OCI-LY1 (cell line): Measurements from ENCODE around the gene UBE4B.

Experiments
- H2AFZ ChIP-seq: fragments of 200-600 bp; sonication (generic), shearing (Covaris generic); 2 replicates; pipeline ENCODE4 v1.6.0; 2014; ENCODE audit warnings: antibody characterized with exemption, mild to moderate bottlenecking, low read length
- H3F3A ChIP-seq: fragments of 200-600 bp; sonication (generic), shearing (Covaris generic); 2 replicates; pipeline ENCODE4 v1.6.0; 2014; ENCODE audit warnings: mild to moderate bottlenecking, antibody characterized with exemption, low read length, moderate library complexity; ENCODE audit not compliant: insufficient read depth
- H3K27ac ChIP-seq: fragments of 200-600 bp; sonication (generic); 2 replicates; pipeline ENCODE4 v1.5.1; 2014; ENCODE audit warnings: low read length, mixed run types, mild to moderate bottlenecking, low read depth; ENCODE audit not compliant: poor library complexity, severe bottlenecking
- H3K27me3 ChIP-seq: fragments of 200-600 bp; sonication (generic); 2 replicates; pipeline ENCODE4 v1.6.0; 2014; ENCODE audit warnings: antibody characterized with exemption, mild to moderate bottlenecking, low read length, moderate library complexity; ENCODE audit not compliant: insufficient read depth
- H3K36me3 ChIP-seq: fragments of 200-600 bp; sonication (generic); 2 replicates; pipeline ENCODE4 v1.6.1; 2014; ENCODE audit warnings: mild to moderate bottlenecking, antibody characterized with exemption, low read length, moderate library complexity, mixed read lengths; ENCODE audit not compliant: insufficient read depth
- H3K4me1 ChIP-seq: fragments of 200-600 bp; sonication (generic); 2 replicates; pipeline ENCODE4 v1.5.1; 2014; ENCODE audit warnings: mild to moderate bottlenecking, low read length, moderate library complexity; ENCODE audit not compliant: insufficient read depth, severe bottlenecking
- H3K4me2 ChIP-seq: fragments of 200-600 bp; sonication (generic), shearing (Covaris generic); 2 replicates; pipeline ENCODE4 v1.6.1; 2014; ENCODE audit warnings: low read length
- H3K4me3 ChIP-seq: fragments of 200-600 bp; sonication (generic); 2 replicates; pipeline ENCODE4 v1.5.1; 2014; ENCODE audit warnings: low read length, low read depth, mild to moderate bottlenecking, mixed read lengths; ENCODE audit not compliant: poor library complexity, severe bottlenecking
- H3K79me2 ChIP-seq: fragments of 200-600 bp; shearing (Covaris generic); 2 replicates; pipeline ENCODE4 v1.6.1; 2016; ENCODE audit warnings: mixed run types, low read length, mixed read lengths; ENCODE audit not compliant: insufficient read depth
- H3K9ac ChIP-seq: fragments of 200-600 bp; sonication (generic), shearing (Covaris generic); 2 replicates; pipeline ENCODE4 v1.6.1; 2014; ENCODE audit warnings: mild to moderate bottlenecking, low read length, mixed read lengths
- H3K9me2 ChIP-seq: fragments of 200-600 bp; sonication (generic), shearing (Covaris generic); 2 replicates; pipeline ENCODE4 v1.6.1; 2014; ENCODE audit warnings: low read depth, mild to moderate bottlenecking, low read length, mixed read lengths
- H3K9me3 ChIP-seq: fragments of 200-600 bp; shearing (Covaris generic); 2 replicates; pipeline ENCODE4 v1.6.1; 2014; ENCODE audit warnings: low read length, mixed read lengths
- H4K20me1 ChIP-seq: fragments of 200-600 bp; sonication (generic), shearing (Covaris generic); 2 replicates; pipeline ENCODE4 v1.6.0; 2016; ENCODE audit warnings: mild to moderate bottlenecking, low read length; ENCODE audit not compliant: insufficient read depth
- EZH2 ChIP-seq: fragments of 200-600 bp; sonication (generic), shearing (Covaris generic); IDR thresholded peaks from 2 replicates; pipeline ENCODE4 v1.8.0; 2017; ENCODE audit warnings: borderline replicate concordance, mixed run types, mild to moderate bottlenecking, antibody characterized with exemption, low read length, moderate library complexity, mixed read lengths
- TF ChIP-seq, protein P1 (sequence below): fragments of 200-600 bp; sonication (generic), shearing (Covaris generic); IDR thresholded peaks from 2 replicates; pipeline ENCODE4 v1.5.1; 2017; ENCODE audit warnings: mild to moderate bottlenecking, antibody characterized with exemption, low read length, moderate library complexity, mixed read lengths

The UBE4B gene

GRCh38 chr1:10161541-10162290 is 129.0 kb downstream of the UBE4B start:
- Histone ChIP-seq H3K36me3 (peaks cover 35% of the 10 kb centered on the region; the same call in 1 of the 2 replicates), H3K27me3 (no peaks in the 10 kb centered on the region)

GRCh38 chr1:10168912-10169514 is 136.3 kb downstream of the UBE4B start:
- H3K4me2 ChIP-seq = no peak overlapping the region
- H3K27ac ChIP-seq = no peak overlapping the region
- H3K9ac ChIP-seq = no peak overlapping the region
- no peaks in the 10 kb centered on the region for H3F3A ChIP-seq
- no peak overlapping the region for H2AFZ ChIP-seq
- no peaks in the 10 kb centered on the region for H3K4me1 ChIP-seq
- H3K4me3 ChIP-seq = no peak overlapping the region
- no peaks in the 10 kb centered on the region for H3K9me2 ChIP-seq
- H3K27me3 ChIP-seq = no peaks in the 10 kb centered on the region
- H3K36me3 ChIP-seq = peaks cover 63% of the 10 kb centered on the region
- H3K79me2 ChIP-seq = no peaks in the 10 kb centered on the region
- H4K20me1 ChIP-seq = no peaks in the 10 kb centered on the region
- no peaks in the 10 kb centered on the region for H3K9me3 ChIP-seq
- TF ChIP-seq EZH2 = no peak
- TF ChIP-seq, protein P1, sequence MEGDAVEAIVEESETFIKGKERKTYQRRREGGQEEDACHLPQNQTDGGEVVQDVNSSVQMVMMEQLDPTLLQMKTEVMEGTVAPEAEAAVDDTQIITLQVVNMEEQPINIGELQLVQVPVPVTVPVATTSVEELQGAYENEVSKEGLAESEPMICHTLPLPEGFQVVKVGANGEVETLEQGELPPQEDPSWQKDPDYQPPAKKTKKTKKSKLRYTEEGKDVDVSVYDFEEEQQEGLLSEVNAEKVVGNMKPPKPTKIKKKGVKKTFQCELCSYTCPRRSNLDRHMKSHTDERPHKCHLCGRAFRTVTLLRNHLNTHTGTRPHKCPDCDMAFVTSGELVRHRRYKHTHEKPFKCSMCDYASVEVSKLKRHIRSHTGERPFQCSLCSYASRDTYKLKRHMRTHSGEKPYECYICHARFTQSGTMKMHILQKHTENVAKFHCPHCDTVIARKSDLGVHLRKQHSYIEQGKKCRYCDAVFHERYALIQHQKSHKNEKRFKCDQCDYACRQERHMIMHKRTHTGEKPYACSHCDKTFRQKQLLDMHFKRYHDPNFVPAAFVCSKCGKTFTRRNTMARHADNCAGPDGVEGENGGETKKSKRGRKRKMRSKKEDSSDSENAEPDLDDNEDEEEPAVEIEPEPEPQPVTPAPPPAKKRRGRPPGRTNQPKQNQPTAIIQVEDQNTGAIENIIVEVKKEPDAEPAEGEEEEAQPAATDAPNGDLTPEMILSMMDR = no peak

More at GRCh38 chr1:10161541-10162290, 129.0 kb downstream of the UBE4B start:
- H3F3A ChIP-seq = no peaks in the 10 kb centered on the region
- no peak overlapping the region for H3K27ac ChIP-seq
- no peak overlapping the region for H2AFZ ChIP-seq
- no peak overlapping the region for H3K4me3 ChIP-seq
- H3K9me3 ChIP-seq = no peaks in the 10 kb centered on the region
- TF ChIP-seq, protein P1 = no peak
- TF ChIP-seq EZH2 = no peak
- H3K4me2 ChIP-seq = no peak overlapping the region
- no peaks in the 10 kb centered on the region for H4K20me1 ChIP-seq
- no peak overlapping the region for H3K9ac ChIP-seq
- no peaks in the 10 kb centered on the region for H3K4me1 ChIP-seq
- no peaks in the 10 kb centered on the region for H3K9me2 ChIP-seq
- no peaks in the 10 kb centered on the region for H3K79me2 ChIP-seq

GRCh38 chr1:10170239-10170574 is 137.4 kb downstream of the UBE4B start:
- no peaks in the 10 kb centered on the region for H4K20me1 ChIP-seq
- H3K9me2 ChIP-seq = no peaks in the 10 kb centered on the region
- H2AFZ ChIP-seq = no peak overlapping the region
- H3K79me2 ChIP-seq = no peaks in the 10 kb centered on the region
- no peak overlapping the region for H3K4me2 ChIP-seq
- no peak overlapping the region for H3K27ac ChIP-seq
- no peaks in the 10 kb centered on the region for H3K27me3 ChIP-seq
- no peaks in the 10 kb centered on the region for H3K4me1 ChIP-seq
- H3F3A ChIP-seq = no peaks in the 10 kb centered on the region
- TF ChIP-seq, protein P1 = no peak
- TF ChIP-seq EZH2 = no peak
- H3K9ac ChIP-seq = no peak overlapping the region
- peaks cover 56% of the 10 kb centered on the region for H3K36me3 ChIP-seq
- H3K4me3 ChIP-seq = no peak overlapping the region
- H3K9me3 ChIP-seq = no peaks in the 10 kb centered on the region
